GM18499 (cell line): ENCODE data around the gene FAM72A.
"Not testable (repeated sequence)": the region's sequence is repeated elsewhere in the genome, so short reads cannot be mapped to it uniquely, and the experiment has no call there.

Experiments used
- ATAC-seq: cut with Tn5 transposase; IDR thresholded peaks from one replicate; pipeline ENCODE4 v1.9.1; 2021; ENCODE audit warnings: moderate number of reproducible peaks; ENCODE audit not compliant: insufficient read depth, unreplicated experiment

The FAM72A gene

GRCh38 chr1:206173110-206173719 lies 29.4 kb downstream of the FAM72A start:
- not testable (repeated sequence) for ATAC-seq

DNA sequence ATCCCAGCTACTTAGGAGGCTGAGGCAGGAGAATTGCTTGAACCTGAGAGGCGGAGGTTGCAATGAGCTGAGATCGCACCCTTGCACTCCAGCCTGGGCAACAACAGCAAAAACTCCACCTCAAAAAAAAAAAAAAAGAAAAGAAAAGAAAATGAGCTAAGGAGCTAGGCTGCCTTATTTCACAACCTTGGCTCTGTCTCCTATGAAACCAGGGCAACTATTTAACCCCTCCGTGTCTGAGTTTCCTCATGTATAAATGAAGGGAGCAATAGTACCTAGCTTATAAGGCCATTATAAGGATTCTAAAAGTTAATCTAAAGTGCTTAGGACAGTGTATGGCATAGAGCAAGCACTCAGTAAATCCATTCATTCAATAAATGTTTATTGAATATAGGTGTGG lies 32.8 kb downstream of the FAM72A start:
- not testable (repeated sequence) for ATAC-seq

- not testable (repeated sequence) for ATAC-seq
Observed at GRCh38 chr1:206167350-206168029, 35.1 kb downstream of the FAM72A start.

DNA sequence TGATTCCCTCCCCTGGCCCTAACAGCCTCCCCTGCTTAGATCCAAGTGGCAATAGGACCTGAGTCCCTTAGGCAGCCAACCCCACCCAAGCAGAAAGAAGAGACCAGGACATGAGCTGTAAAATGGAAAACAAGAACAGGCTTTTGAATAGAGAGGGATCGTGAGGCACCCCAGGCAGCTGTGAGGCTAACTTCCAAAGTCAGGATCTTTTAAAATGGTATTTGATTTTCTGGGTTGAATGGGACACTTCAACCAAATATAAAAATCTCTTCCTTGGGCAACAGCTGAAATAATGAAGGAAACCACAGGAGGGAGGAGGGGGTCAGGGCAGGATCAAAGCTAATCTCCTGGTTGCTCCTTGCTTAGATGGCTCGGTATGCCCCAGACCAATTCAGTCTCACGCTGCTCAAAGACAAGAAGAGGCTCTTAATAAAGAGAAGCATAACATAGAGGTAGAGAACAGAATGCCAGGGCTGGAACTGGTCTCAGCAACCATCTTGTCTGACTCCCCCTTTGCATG lies 56.8 kb downstream of the FAM72A start:
- ATAC-seq = no peak

DNA sequence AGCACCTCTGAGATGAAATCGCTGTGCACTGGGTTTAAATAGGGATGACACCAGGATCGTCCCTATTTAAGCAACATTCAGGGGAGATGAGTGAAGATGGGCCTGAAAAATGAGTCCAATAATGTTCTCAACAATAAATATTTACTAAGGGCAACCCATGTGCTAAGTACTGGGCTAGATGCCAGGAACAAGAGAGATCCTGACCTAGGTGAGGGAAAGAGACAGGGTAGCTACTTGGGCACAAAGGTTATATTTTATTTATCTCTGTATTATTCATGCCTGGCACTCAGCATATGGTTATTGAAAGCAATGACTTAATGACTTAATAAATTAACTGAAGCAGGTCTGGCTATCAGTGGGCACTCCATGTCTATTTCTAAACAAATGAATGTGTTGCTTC lies 58.0 kb downstream of the FAM72A start:
- no peak for ATAC-seq

DNA sequence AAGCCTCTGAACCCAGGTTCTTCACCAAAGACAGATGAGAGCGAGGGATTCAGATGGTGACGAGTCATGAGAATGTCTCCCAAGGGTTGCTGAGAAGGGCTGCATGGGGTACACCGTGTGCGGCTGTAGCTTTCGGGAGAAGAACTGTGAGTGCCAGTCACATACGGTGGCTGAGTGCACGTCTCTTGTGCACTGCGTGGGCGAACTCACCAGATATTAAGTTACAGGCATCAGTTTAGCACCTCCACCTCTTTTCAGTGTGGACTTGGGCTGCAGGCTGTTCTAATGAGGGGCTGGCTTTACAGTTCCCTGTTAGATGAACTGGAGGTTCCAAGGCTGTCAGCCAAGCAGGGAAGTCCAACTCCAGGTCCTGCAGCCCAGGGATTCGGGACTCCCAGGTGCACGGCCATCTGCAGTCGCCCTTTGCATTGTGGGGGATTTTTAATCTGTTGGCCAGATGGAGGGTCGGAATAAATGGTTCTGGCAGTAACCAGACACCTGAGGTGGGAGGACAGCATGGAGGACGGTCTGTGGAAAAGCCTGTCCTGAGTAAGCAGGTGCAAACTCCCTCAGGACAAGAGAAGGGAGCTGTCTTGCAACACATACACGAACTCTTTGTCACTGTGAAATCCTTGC lies 59.0 kb downstream of the FAM72A start:
- ATAC-seq = no peak

DNA sequence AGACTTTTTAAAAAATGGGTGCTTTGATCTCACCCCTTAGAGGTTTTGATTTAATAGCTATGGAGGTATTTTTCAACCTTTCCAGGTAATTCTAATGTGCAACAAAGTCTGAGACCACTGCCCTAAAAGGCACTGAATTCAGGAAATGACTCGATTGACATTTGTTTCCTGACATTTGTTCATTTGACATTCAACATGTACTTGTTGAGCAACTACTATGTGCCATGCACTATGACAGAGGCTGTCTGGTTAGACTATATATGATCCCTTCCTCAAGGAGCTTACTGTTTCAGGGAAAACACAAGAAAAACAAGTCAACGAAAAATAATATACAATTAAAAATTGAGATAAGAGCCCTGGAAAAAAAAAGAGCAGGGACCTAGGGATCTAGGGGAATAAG lies 59.9 kb downstream of the FAM72A start:
- ATAC-seq = no peak

- no peak for ATAC-seq
Observed at GRCh38 chr1:206142011-206142410, 60.6 kb downstream of the FAM72A start.

DNA sequence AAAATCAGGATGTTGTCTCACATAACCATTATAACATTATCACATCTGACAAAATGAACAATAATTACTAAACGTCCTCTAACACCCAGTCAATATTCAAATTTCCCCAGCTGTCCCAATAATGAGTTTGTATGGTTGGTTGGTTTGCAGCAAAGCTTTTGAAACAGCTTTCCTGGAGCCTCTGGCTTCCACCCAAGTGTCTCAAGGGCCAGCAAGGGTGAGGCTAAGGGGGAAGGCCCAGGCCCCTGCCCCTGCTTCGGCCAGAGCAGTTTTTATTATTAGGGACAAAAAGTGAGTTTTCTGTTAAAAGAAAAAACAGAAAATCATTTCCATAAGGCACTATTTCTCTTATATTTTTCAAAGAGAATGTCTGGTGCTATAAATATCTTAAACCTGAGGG lies 66.4 kb downstream of the FAM72A start:
- no peak for ATAC-seq
